ENCODE results near the gene HSDL1. TPM values are rescaled to one million over a fixed set of nuclear protein-coding genes. Genes with fewer than 3 reads are reported as not detected.

Gene HSDL1
- polyA plus RNA-seq, 2 donors = 6.3 to 9.7 TPM

DNA sequence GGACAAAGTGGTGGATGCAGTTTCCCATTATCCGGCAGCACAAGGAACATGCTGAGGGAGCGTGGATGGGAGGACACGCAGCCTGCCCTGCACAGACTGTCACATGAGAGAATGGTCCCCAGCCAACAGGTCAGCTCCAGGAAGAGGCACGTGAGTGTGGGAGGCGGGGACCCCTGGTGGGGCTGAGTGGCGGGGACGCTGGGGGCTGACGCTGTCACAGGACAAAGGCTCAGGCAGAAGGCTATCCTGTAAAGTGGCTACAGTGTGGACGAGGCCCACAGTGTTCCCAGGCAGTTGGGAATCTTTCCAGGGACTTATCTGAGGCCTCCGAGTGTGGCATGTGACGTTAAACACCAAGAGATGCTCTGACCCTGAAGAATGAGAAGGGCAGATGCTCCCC, 58.6 kb downstream of the HSDL1 start:
- Histone ChIP-seq H3K36me3 (ENCODE audit: control insufficient read depth in 2 of 2, insufficient read depth in 2 of 2, low read length in 1 of 2) (peaks cover 10 to 38% of the 10 kb centered on the region in 2 donors), H3K4me3 (ENCODE audit: low read depth in 1 of 2, low read length in 2 of 2) (no peak overlapping the region), H3K4me1 (ENCODE audit: control insufficient read depth in 2 of 2, insufficient read depth in 2 of 2, low read length in 1 of 2) (no peaks in the 10 kb centered on the region), H3K27me3 (ENCODE audit: control insufficient read depth in 1 of 2, insufficient read depth in 2 of 2, low read length in 2 of 2) (no peaks in the 10 kb centered on the region), H3K27ac (ENCODE audit: low read depth in 2 of 2, low read length in 1 of 2) (no peak overlapping the region), H3K9me3 (ENCODE audit: control insufficient read depth in 2 of 2, insufficient read depth in 1 of 2, low read depth in 1 of 2, low read length in 1 of 2) (no peaks in the 10 kb centered on the region)
- WGBS, 2 donors = 77 to 81% methylated on average over 11 of the region's 11 CpGs

DNA sequence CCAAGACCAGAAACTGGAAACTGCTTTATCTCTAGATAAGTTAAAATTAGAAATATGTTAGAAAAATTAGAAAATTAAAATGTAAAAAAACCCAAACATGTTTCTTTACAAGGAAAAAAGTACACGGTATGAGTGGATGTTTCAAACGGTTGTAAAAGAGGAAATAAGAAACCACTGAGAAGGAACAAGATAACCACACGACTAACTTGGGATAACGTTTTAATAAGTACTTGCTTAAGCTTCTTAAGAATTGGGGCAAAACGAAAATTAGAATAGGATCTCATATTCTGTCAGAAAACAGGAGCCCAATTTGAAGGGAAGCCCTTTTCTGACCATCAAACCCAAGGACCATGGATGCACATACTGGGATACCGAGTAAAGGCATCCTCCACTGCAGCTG, 59.2 kb downstream of the HSDL1 start:
- Histone ChIP-seq H3K4me1 (ENCODE audit: control insufficient read depth in 2 of 2, insufficient read depth in 2 of 2, low read length in 1 of 2) (no peaks in the 10 kb centered on the region), H3K27ac (ENCODE audit: low read depth in 2 of 2, low read length in 1 of 2) (no peak overlapping the region), H3K36me3 (ENCODE audit: control insufficient read depth in 2 of 2, insufficient read depth in 2 of 2, low read length in 1 of 2) (peaks cover 10 to 42% of the 10 kb centered on the region in 2 donors), H3K27me3 (ENCODE audit: control insufficient read depth in 1 of 2, insufficient read depth in 2 of 2, low read length in 2 of 2) (no peaks in the 10 kb centered on the region), H3K9me3 (ENCODE audit: control insufficient read depth in 2 of 2, insufficient read depth in 1 of 2, low read depth in 1 of 2, low read length in 1 of 2) (no peaks in the 10 kb centered on the region), H3K4me3 (ENCODE audit: low read depth in 1 of 2, low read length in 2 of 2) (no peak overlapping the region)
- 66 to 67% methylated on average over 6 of the region's 6 CpGs for WGBS, 2 donors

DNA sequence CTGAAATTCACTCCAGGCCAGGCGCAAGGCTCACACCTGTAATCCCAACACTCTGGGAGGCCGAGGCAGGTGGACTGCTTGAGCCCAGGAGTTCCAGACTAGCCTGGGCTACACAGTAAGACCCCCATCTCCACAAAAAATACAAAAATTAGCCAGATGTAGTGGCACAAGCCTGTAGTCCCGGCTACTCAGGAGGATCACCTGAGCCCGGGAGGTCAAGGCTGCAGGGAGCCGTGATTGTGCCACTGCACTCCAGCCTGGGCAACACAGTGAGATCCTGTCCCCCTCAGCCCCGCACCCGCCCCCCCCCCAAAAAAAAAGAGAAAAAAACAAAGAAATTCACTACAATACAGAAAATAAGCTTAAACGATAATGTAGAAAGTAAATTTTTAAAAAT, 59.7 kb downstream of the HSDL1 start:
- peaks cover 13 to 46% of the 10 kb centered on the region in 2 donors for H3K36me3 ChIP-seq (ENCODE audit: control insufficient read depth in 2 of 2, insufficient read depth in 2 of 2, low read length in 1 of 2)
- 81 to 90% methylated on average over 8 of the region's 8 CpGs for WGBS, 2 donors

DNA sequence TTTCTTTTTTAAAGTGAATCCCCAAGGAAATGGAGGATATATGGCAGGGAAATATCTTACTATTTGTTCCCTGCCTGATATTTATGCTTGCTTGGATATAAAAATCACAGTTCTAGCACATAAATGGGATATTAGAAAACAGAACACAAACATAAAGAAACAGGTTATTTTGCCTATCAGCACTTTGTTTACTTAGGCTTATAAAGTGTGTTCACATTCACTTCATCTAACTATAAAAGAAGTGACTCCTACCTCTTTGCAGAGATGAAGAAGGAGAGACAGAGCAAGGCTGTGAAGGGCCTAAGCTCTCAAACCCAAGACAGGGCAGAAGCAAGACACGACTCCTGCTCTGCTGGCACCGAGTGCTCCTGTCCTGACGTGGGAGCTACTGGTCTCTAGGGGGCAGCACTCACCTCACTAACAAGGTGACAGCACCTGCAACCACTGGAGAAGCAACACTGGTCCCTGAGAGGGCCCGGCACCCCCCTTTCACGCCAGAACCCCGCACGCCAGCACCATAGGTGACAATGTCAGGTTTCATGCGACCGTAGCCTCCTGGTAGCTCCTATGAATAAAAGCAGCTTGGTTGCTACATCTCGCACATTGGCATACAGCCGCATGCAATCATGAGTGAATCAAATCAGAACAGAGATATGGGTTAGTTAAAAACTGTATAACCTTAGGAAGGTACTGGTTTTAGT, 60.3 kb downstream of the HSDL1 start:
- Histone ChIP-seq H3K36me3 (ENCODE audit: control insufficient read depth in 2 of 2, insufficient read depth in 2 of 2, low read length in 1 of 2) (peaks cover 14 to 45% of the 10 kb centered on the region in 2 donors), H3K27ac (ENCODE audit: low read depth in 2 of 2, low read length in 1 of 2) (no peak overlapping the region), H3K27me3 (ENCODE audit: control insufficient read depth in 1 of 2, insufficient read depth in 2 of 2, low read length in 2 of 2) (no peaks in the 10 kb centered on the region), H3K9me3 (ENCODE audit: control insufficient read depth in 2 of 2, insufficient read depth in 1 of 2, low read depth in 1 of 2, low read length in 1 of 2) (no peaks in the 10 kb centered on the region), H3K4me3 (ENCODE audit: low read depth in 1 of 2, low read length in 2 of 2) (no peak overlapping the region), H3K4me1 (ENCODE audit: control insufficient read depth in 2 of 2, insufficient read depth in 2 of 2, low read length in 1 of 2) (peaks cover 0 to 2% of the 10 kb centered on the region in 2 donors)
- 45 to 51% methylated on average over 11 of the region's 11 CpGs for WGBS, 2 donors

More for the DNA sequence above, 59.7 kb downstream of the HSDL1 start:
- Histone ChIP-seq H3K27ac (ENCODE audit: low read depth in 2 of 2, low read length in 1 of 2) (no peak overlapping the region), H3K4me3 (ENCODE audit: low read depth in 1 of 2, low read length in 2 of 2) (no peak overlapping the region), H3K27me3 (ENCODE audit: control insufficient read depth in 1 of 2, insufficient read depth in 2 of 2, low read length in 2 of 2) (no peaks in the 10 kb centered on the region), H3K9me3 (ENCODE audit: control insufficient read depth in 2 of 2, insufficient read depth in 1 of 2, low read depth in 1 of 2, low read length in 1 of 2) (no peaks in the 10 kb centered on the region), H3K4me1 (ENCODE audit: control insufficient read depth in 2 of 2, insufficient read depth in 2 of 2, low read length in 1 of 2) (peaks cover 0 to 2% of the 10 kb centered on the region in 2 donors)

DNA sequence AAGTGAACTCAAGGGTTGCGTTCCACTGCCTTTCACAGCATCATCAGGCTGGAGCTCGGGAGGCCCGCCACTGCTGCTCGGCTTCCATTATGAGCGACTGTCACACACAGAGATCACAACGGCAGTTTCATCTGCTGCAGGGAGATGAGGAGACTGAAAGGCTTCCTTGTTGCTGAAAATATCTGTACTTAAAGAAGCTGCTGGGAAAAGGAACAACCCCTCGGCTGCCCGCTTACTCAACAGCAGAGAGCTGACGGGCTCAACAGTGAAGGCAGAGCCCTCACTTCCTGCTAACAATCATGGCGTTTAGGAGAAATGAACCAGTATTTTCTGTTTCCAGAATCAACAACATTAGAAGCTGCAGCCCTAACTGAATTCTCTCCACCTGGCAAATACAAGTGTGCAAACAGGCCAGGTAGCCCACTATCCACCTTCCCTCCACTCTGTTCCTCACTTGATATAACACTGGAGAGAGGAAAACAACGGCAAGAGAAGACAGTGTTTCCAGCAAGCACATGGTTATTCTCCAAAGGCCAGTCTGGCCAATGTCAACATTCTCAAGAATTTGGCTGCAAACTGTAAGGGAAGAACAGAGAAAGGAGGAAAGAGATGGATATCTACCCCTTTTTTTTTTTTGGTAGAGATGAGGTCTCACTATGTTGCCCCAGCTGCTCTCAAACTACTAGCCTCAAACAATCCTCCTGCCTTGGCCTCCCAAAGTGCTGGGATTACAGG, 62.0 kb downstream of the HSDL1 start:
- Histone ChIP-seq H3K4me3 (ENCODE audit: low read depth in 1 of 2, low read length in 2 of 2) (no peak overlapping the region), H3K27ac (ENCODE audit: low read depth in 2 of 2, low read length in 1 of 2) (no peak overlapping the region), H3K4me1 (ENCODE audit: control insufficient read depth in 2 of 2, insufficient read depth in 2 of 2, low read length in 1 of 2) (peaks cover 0 to 2% of the 10 kb centered on the region in 2 donors), H3K36me3 (ENCODE audit: control insufficient read depth in 2 of 2, insufficient read depth in 2 of 2, low read length in 1 of 2) (peaks cover 14 to 42% of the 10 kb centered on the region in 2 donors), H3K9me3 (ENCODE audit: control insufficient read depth in 2 of 2, insufficient read depth in 1 of 2, low read depth in 1 of 2, low read length in 1 of 2) (no peaks in the 10 kb centered on the region), H3K27me3 (ENCODE audit: control insufficient read depth in 1 of 2, insufficient read depth in 2 of 2, low read length in 2 of 2) (no peaks in the 10 kb centered on the region)
- 84 to 85% methylated on average over 11 of the region's 11 CpGs for WGBS, 2 donors

DNA sequence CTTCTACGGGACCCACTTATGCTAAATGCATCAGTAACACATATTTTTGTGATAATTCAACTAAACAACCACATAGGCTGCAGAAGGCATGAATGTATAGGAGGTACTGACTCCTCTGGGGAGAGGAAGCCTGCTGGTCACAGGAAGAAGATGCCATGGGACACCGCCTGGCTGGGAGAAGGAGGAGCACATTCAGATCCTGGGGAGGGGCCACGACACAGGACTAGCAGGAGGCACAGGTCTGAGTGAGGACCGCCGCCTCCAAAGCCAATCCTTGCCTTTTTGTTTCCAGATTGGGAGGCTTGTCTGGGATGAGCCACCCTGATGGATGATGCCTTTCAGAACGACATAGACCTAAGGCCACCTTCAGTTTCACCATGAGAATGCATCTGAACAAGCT, 62.9 kb downstream of the HSDL1 start:
- Histone ChIP-seq H3K27ac (ENCODE audit: low read depth in 2 of 2, low read length in 1 of 2) (no peak overlapping the region), H3K4me3 (ENCODE audit: low read depth in 1 of 2, low read length in 2 of 2) (no peak overlapping the region), H3K36me3 (ENCODE audit: control insufficient read depth in 2 of 2, insufficient read depth in 2 of 2, low read length in 1 of 2) (peaks cover 14 to 42% of the 10 kb centered on the region in 2 donors), H3K9me3 (ENCODE audit: control insufficient read depth in 2 of 2, insufficient read depth in 1 of 2, low read depth in 1 of 2, low read length in 1 of 2) (no peaks in the 10 kb centered on the region), H3K4me1 (ENCODE audit: control insufficient read depth in 2 of 2, insufficient read depth in 2 of 2, low read length in 1 of 2) (peaks cover 0 to 2% of the 10 kb centered on the region in 2 donors), H3K27me3 (ENCODE audit: control insufficient read depth in 1 of 2, insufficient read depth in 2 of 2, low read length in 2 of 2) (no peaks in the 10 kb centered on the region)
- WGBS, 2 donors = 85 to 89% methylated on average over 6 of the region's 6 CpGs

DNA sequence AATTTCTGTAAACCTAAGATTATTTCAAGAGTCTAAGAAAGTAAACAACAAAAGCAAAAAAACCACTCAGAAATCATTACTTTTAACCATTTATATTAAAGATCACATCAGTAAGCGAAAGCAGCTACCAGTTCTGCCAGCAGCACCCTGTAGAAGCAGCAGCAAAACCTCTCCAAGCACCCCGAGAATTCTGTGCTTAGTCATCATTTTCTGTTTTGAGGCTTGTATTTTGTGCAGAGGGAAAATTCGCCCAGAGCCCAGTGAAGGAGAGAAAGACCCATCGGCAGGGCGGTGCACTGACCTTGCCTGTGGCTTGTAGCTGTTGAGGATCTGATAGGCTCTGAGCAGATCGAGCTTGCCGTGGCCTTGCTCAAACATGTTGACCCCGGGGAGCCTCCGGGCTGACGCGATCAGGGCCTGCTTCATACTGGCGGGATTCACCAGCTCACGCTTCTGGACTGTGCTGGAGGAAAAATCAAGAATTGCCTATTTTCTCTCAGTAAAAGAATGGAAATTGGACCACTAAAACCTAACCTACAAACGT, 63.5 kb downstream of the HSDL1 start:
- Histone ChIP-seq H3K27me3 (ENCODE audit: control insufficient read depth in 1 of 2, insufficient read depth in 2 of 2, low read length in 2 of 2) (no peaks in the 10 kb centered on the region), H3K36me3 (ENCODE audit: control insufficient read depth in 2 of 2, insufficient read depth in 2 of 2, low read length in 1 of 2) (peaks cover 14 to 37% of the 10 kb centered on the region in 2 donors), H3K9me3 (ENCODE audit: control insufficient read depth in 2 of 2, insufficient read depth in 1 of 2, low read depth in 1 of 2, low read length in 1 of 2) (no peaks in the 10 kb centered on the region), H3K4me1 (ENCODE audit: control insufficient read depth in 2 of 2, insufficient read depth in 2 of 2, low read length in 1 of 2) (peaks cover 0 to 2% of the 10 kb centered on the region in 2 donors), H3K4me3 (ENCODE audit: low read depth in 1 of 2, low read length in 2 of 2) (no peak overlapping the region), H3K27ac (ENCODE audit: low read depth in 2 of 2, low read length in 1 of 2) (no peak overlapping the region)
- 86 to 87% methylated on average over 14 of the region's 14 CpGs for WGBS, 2 donors

DNA sequence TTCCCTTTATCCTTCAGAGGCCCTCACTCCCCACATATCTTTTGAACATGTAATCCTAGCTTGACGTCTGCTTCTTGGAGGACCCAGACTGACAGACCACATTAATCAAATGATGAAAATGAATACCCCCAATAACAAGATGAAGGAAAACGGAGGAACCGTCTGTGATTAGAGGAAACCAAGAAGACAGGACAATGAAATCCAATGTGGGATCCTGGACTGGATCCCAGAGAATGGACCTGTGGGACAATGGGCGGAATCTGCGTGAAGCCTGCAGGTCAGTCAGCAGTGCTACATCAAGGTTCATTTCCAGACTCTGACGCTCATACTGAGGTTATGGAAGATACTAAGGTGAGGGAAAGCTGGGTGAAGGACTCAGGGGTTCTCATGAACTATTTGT, 64.2 kb downstream of the HSDL1 start:
- Histone ChIP-seq H3K4me1 (ENCODE audit: control insufficient read depth in 2 of 2, insufficient read depth in 2 of 2, low read length in 1 of 2) (peaks cover 0 to 2% of the 10 kb centered on the region in 2 donors), H3K4me3 (ENCODE audit: low read depth in 1 of 2, low read length in 2 of 2) (no peak overlapping the region), H3K27me3 (ENCODE audit: control insufficient read depth in 1 of 2, insufficient read depth in 2 of 2, low read length in 2 of 2) (no peaks in the 10 kb centered on the region), H3K27ac (ENCODE audit: low read depth in 2 of 2, low read length in 1 of 2) (no peak overlapping the region), H3K9me3 (ENCODE audit: control insufficient read depth in 2 of 2, insufficient read depth in 1 of 2, low read depth in 1 of 2, low read length in 1 of 2) (no peaks in the 10 kb centered on the region), H3K36me3 (ENCODE audit: control insufficient read depth in 2 of 2, insufficient read depth in 2 of 2, low read length in 1 of 2) (peaks cover 8 to 30% of the 10 kb centered on the region in 2 donors)
- 80 to 82% methylated on average over 6 of the region's 6 CpGs for WGBS, 2 donors

DNA sequence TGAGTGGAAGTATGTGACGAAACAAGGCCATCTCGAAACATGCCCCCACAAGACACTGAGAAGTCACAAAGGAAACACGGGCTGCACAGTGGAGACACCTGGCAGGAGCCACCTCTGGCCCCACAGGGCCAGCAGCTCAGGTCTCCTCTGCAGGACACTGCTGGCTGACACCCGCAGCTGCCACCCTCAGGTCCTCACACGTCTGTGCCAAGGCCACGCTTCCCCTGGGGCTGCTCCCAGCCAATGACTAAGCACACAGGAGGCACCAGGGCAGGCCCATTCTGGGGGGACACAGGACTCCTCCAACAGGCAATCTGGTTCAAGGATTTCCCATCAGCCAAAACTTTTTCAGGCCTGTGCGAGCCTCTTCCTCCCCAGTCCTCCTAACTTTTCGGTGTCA, 64.6 kb downstream of the HSDL1 start:
- Histone ChIP-seq H3K27ac (ENCODE audit: low read depth in 2 of 2, low read length in 1 of 2) (no peak overlapping the region), H3K27me3 (ENCODE audit: control insufficient read depth in 1 of 2, insufficient read depth in 2 of 2, low read length in 2 of 2) (no peaks in the 10 kb centered on the region), H3K36me3 (ENCODE audit: control insufficient read depth in 2 of 2, insufficient read depth in 2 of 2, low read length in 1 of 2) (peaks cover 9 to 31% of the 10 kb centered on the region in 2 donors), H3K9me3 (ENCODE audit: control insufficient read depth in 2 of 2, insufficient read depth in 1 of 2, low read depth in 1 of 2, low read length in 1 of 2) (no peaks in the 10 kb centered on the region), H3K4me1 (ENCODE audit: control insufficient read depth in 2 of 2, insufficient read depth in 2 of 2, low read length in 1 of 2) (peaks cover 0 to 2% of the 10 kb centered on the region in 2 donors), H3K4me3 (ENCODE audit: low read depth in 1 of 2, low read length in 2 of 2) (no peak overlapping the region)
- 57 to 79% methylated on average over 8 of the region's 8 CpGs for WGBS, 2 donors

Data from esophagus (tissue), 2 donors.